Measurements from ENCODE around the gene BCORL1.
A peak's percentile ranks its signal among the peaks of the same experiment; 100 is the strongest.

The BCORL1 gene

GRCh38 chrX:130055899-130056298 lies 73.5 kb downstream of the BCORL1 start:
- no peak overlapping the region for H3K4me3 ChIP-seq (ENCODE audit: extremely low read depth, insufficient read depth, low read length, poor library complexity, severe bottlenecking)
- 40 to 41% methylated on average over 5 to 11 of the region's 18 CpGs for WGBS, 2 experiments (ENCODE audit: insufficient coverage in 2 of 2)
- peaks cover 12% of the 10 kb centered on the region for H3K4me1 ChIP-seq (ENCODE audit: control insufficient read depth, insufficient read depth, low read length, poor library complexity, severe bottlenecking)
- H3K9me3 ChIP-seq (ENCODE audit: control insufficient read depth, low read length), result no peaks in the 10 kb centered on the region
- H3K27ac ChIP-seq (ENCODE audit: low read depth, low read length, severe bottlenecking), result peak overlapping the region; percentile 72
- peaks cover 37% of the 10 kb centered on the region for H3K36me3 ChIP-seq (ENCODE audit: control insufficient read depth, insufficient read depth, low read length)

- no peak overlapping the region for H3K27ac ChIP-seq (ENCODE audit: low read depth, low read length, severe bottlenecking)
- 60 to 67% methylated on average over 1 to 2 of the region's 9 CpGs for WGBS, 2 experiments (ENCODE audit: insufficient coverage in 2 of 2)
- H3K9me3 ChIP-seq (ENCODE audit: control insufficient read depth, low read length), result no peaks in the 10 kb centered on the region
- H3K4me3 ChIP-seq (ENCODE audit: extremely low read depth, insufficient read depth, low read length, poor library complexity, severe bottlenecking), result no peak overlapping the region
- peaks cover 12% of the 10 kb centered on the region for H3K4me1 ChIP-seq (ENCODE audit: control insufficient read depth, insufficient read depth, low read length, poor library complexity, severe bottlenecking)
- H3K36me3 ChIP-seq (ENCODE audit: control insufficient read depth, insufficient read depth, low read length), result peaks cover 24% of the 10 kb centered on the region
These were observed 74.8 kb downstream of the BCORL1 start for GRCh38 chrX:130057209-130057608.

- Histone ChIP-seq H3K4me3 (ENCODE audit: extremely low read depth, insufficient read depth, low read length, poor library complexity, severe bottlenecking) (no peak overlapping the region), H3K27ac (ENCODE audit: low read depth, low read length, severe bottlenecking) (no peak overlapping the region), H3K36me3 (ENCODE audit: control insufficient read depth, insufficient read depth, low read length) (peaks cover 9% of the 10 kb centered on the region), H3K4me1 (ENCODE audit: control insufficient read depth, insufficient read depth, low read length, poor library complexity, severe bottlenecking) (peaks cover 12% of the 10 kb centered on the region), H3K9me3 (ENCODE audit: control insufficient read depth, low read length) (no peaks in the 10 kb centered on the region)
- WGBS, 2 experiments (ENCODE audit: insufficient coverage in 2 of 2), result 96% methylated on average over 4 of the region's 7 CpGs; no CpG with 5 or more reads in 1 of the 2 experiments
These were observed 76.2 kb downstream of the BCORL1 start for GRCh38 chrX:130058652-130059051.

GRCh38 chrX:130060122-130061069 lies 78.0 kb downstream of the BCORL1 start:
- H3K9me3 ChIP-seq (ENCODE audit: control insufficient read depth, low read length), result no peaks in the 10 kb centered on the region
- H3K36me3 ChIP-seq (ENCODE audit: control insufficient read depth, insufficient read depth, low read length), result peaks cover 4% of the 10 kb centered on the region
- H3K4me3 ChIP-seq (ENCODE audit: extremely low read depth, insufficient read depth, low read length, poor library complexity, severe bottlenecking), result peak overlapping the region; percentile 42
- peaks cover 9% of the 10 kb centered on the region for H3K4me1 ChIP-seq (ENCODE audit: control insufficient read depth, insufficient read depth, low read length, poor library complexity, severe bottlenecking)
- H3K27ac ChIP-seq (ENCODE audit: low read depth, low read length, severe bottlenecking), result peak overlapping the region; percentile 36
- 0% methylated on average over 6 to 31 of the region's 87 CpGs for WGBS, 2 experiments (ENCODE audit: insufficient coverage in 2 of 2)

- Histone ChIP-seq H3K4me1 (ENCODE audit: control insufficient read depth, insufficient read depth, low read length, poor library complexity, severe bottlenecking) (no peaks in the 10 kb centered on the region), H3K4me3 (ENCODE audit: extremely low read depth, insufficient read depth, low read length, poor library complexity, severe bottlenecking) (no peak overlapping the region), H3K9me3 (ENCODE audit: control insufficient read depth, low read length) (no peaks in the 10 kb centered on the region), H3K27ac (ENCODE audit: low read depth, low read length, severe bottlenecking) (no peak overlapping the region), H3K36me3 (ENCODE audit: control insufficient read depth, insufficient read depth, low read length) (peaks cover 11% of the 10 kb centered on the region)
- 97 to 98% methylated on average over 8 to 12 of the region's 15 CpGs for WGBS, 2 experiments (ENCODE audit: insufficient coverage in 2 of 2)
These were observed 84.7 kb downstream of the BCORL1 start for GRCh38 chrX:130066975-130067615.

- no peaks in the 10 kb centered on the region for H3K9me3 ChIP-seq (ENCODE audit: control insufficient read depth, low read length)
- no peaks in the 10 kb centered on the region for H3K4me1 ChIP-seq (ENCODE audit: control insufficient read depth, insufficient read depth, low read length, poor library complexity, severe bottlenecking)
- 90 to 92% methylated on average over 7 to 10 of the region's 18 CpGs for WGBS, 2 experiments (ENCODE audit: insufficient coverage in 2 of 2)
- no peak overlapping the region for H3K4me3 ChIP-seq (ENCODE audit: extremely low read depth, insufficient read depth, low read length, poor library complexity, severe bottlenecking)
- H3K36me3 ChIP-seq (ENCODE audit: control insufficient read depth, insufficient read depth, low read length), result peaks cover 11% of the 10 kb centered on the region
- H3K27ac ChIP-seq (ENCODE audit: low read depth, low read length, severe bottlenecking), result no peak overlapping the region
These were observed 89.3 kb downstream of the BCORL1 start for GRCh38 chrX:130071611-130072344.

- Histone ChIP-seq H3K36me3 (ENCODE audit: control insufficient read depth, insufficient read depth, low read length) (peaks cover 9% of the 10 kb centered on the region), H3K9me3 (ENCODE audit: control insufficient read depth, low read length) (no peaks in the 10 kb centered on the region), H3K4me3 (ENCODE audit: extremely low read depth, insufficient read depth, low read length, poor library complexity, severe bottlenecking) (no peak overlapping the region), H3K27ac (ENCODE audit: low read depth, low read length, severe bottlenecking) (no peak overlapping the region), H3K4me1 (ENCODE audit: control insufficient read depth, insufficient read depth, low read length, poor library complexity, severe bottlenecking) (no peaks in the 10 kb centered on the region)
- 100% methylated on average over 2 to 3 of the region's 10 CpGs for WGBS, 2 experiments (ENCODE audit: insufficient coverage in 2 of 2)
These were observed 89.9 kb downstream of the BCORL1 start for GRCh38 chrX:130072345-130072740.

GRCh38 chrX:130075777-130076176 lies 93.3 kb downstream of the BCORL1 start:
- Histone ChIP-seq H3K9me3 (ENCODE audit: control insufficient read depth, low read length) (no peaks in the 10 kb centered on the region), H3K36me3 (ENCODE audit: control insufficient read depth, insufficient read depth, low read length) (no peaks in the 10 kb centered on the region), H3K4me1 (ENCODE audit: control insufficient read depth, insufficient read depth, low read length, poor library complexity, severe bottlenecking) (no peaks in the 10 kb centered on the region), H3K27ac (ENCODE audit: low read depth, low read length, severe bottlenecking) (no peak overlapping the region), H3K4me3 (ENCODE audit: extremely low read depth, insufficient read depth, low read length, poor library complexity, severe bottlenecking) (no peak overlapping the region)
- WGBS, 2 experiments (ENCODE audit: insufficient coverage in 2 of 2), result 87% methylated on average over 3 of the region's 4 CpGs; no CpG with 5 or more reads in 1 of the 2 experiments

GRCh38 chrX:130079824-130080406 lies 97.5 kb downstream of the BCORL1 start:
- no peak overlapping the region for H3K4me3 ChIP-seq (ENCODE audit: extremely low read depth, insufficient read depth, low read length, poor library complexity, severe bottlenecking)

GRCh38 chrX:130080791-130081367 lies 98.4 kb downstream of the BCORL1 start:
- Histone ChIP-seq H3K9me3 (ENCODE audit: control insufficient read depth, low read length) (no peaks in the 10 kb centered on the region), H3K4me1 (ENCODE audit: control insufficient read depth, insufficient read depth, low read length, poor library complexity, severe bottlenecking) (peaks cover 34% of the 10 kb centered on the region), H3K36me3 (ENCODE audit: control insufficient read depth, insufficient read depth, low read length) (no peaks in the 10 kb centered on the region), H3K4me3 (ENCODE audit: extremely low read depth, insufficient read depth, low read length, poor library complexity, severe bottlenecking) (no peak overlapping the region), H3K27ac (ENCODE audit: low read depth, low read length, severe bottlenecking) (no peak overlapping the region)
- 96 to 100% methylated on average over 3 to 4 of the region's 7 CpGs for whole genome bisulfite sequencing, 2 experiments (ENCODE audit: insufficient coverage in 2 of 2)

More at GRCh38 chrX:130079824-130080406, 97.5 kb downstream of the BCORL1 start:
- Histone ChIP-seq H3K9me3 (ENCODE audit: control insufficient read depth, low read length) (no peaks in the 10 kb centered on the region), H3K27ac (ENCODE audit: low read depth, low read length, severe bottlenecking) (no peak overlapping the region), H3K36me3 (ENCODE audit: control insufficient read depth, insufficient read depth, low read length) (no peaks in the 10 kb centered on the region), H3K4me1 (ENCODE audit: control insufficient read depth, insufficient read depth, low read length, poor library complexity, severe bottlenecking) (peaks cover 26% of the 10 kb centered on the region)
- 40% methylated on average over 1 to 2 of the region's 9 CpGs for WGBS, 2 experiments (ENCODE audit: insufficient coverage in 2 of 2)
